Thymus (tissue), 11 donors: ENCODE data around the gene POMT1. TPM values are rescaled to one million over a fixed set of nuclear protein-coding genes. Genes with fewer than 3 reads are reported as not detected.

Source experiments
- DNase-seq, 9 donors: peaks; one replicate each; pipeline ENCODE4 v3.0.0-alpha.2; 2013; ENCODE audit warnings: low spot score in 9 of 9, low read depth in 6 of 9, missing footprints in 1 of 9
- H3K27ac ChIP-seq, 2 donors: one replicate each; pipeline ENCODE4 v1.5.1; 2013; ENCODE audit warnings: control low read depth in 1 of 2, low read depth in 1 of 2, low read length in 1 of 2, mild to moderate bottlenecking in 1 of 2, moderate library complexity in 1 of 2
- H3K27me3 ChIP-seq, 2 donors: one replicate each; pipeline ENCODE4 v1.5.1; 2013; ENCODE audit warnings: low read length in 1 of 2; ENCODE audit not compliant: control insufficient read depth in 2 of 2, insufficient read depth in 1 of 2
- H3K36me3 ChIP-seq, 2 donors: one replicate each; pipeline ENCODE4 v1.5.1; 2013; ENCODE audit warnings: low read length in 1 of 2, mild to moderate bottlenecking in 1 of 2, moderate library complexity in 1 of 2; ENCODE audit not compliant: control insufficient read depth in 2 of 2, insufficient read depth in 2 of 2
- H3K4me1 ChIP-seq, 2 donors: one replicate each; pipeline ENCODE4 v1.5.1; 2013; ENCODE audit warnings: low read length in 2 of 2; ENCODE audit not compliant: control insufficient read depth in 2 of 2, insufficient read depth in 2 of 2
- H3K4me3 ChIP-seq, 2 donors: one replicate each; pipeline ENCODE4 v1.5.1; 2013; ENCODE audit warnings: low read length in 2 of 2, control low read depth in 1 of 2, mild to moderate bottlenecking in 1 of 2
- H3K9me3 ChIP-seq, 2 donors: one replicate each; pipeline ENCODE4 v1.5.1; 2013; ENCODE audit warnings: low read length in 1 of 2, mild to moderate bottlenecking in 1 of 2; ENCODE audit not compliant: control insufficient read depth in 2 of 2, insufficient read depth in 1 of 2
- WGBS: extraction: QIAGEN DNeasy Blood & Tissue Kit; methylation state at CpG from one replicate; pipeline ENCODE4 v1.1.7; 2013; 5-methylcytosine and 5-hydroxymethylcytosine counted together
- polyA plus RNA-seq: library from polyadenylated mRNA; stranded (reverse); fragments of 200-250 nt; gene quantifications from one replicate; pipeline ENCODE4 v1.2.3, GENCODE V29; 2013
- total RNA-seq: library from RNA; stranded (reverse); fragments of 120-200 nt; gene quantifications from one replicate; pipeline ENCODE4 v1.2.4, GENCODE V29; 2013
- donor health status: healthy.

POMT1 gene
- total and polyA plus RNA-seq, 2 donors, result 16.8 to 51.9 TPM

GRCh38 chr9:131524665-131525315 is 22.1 kb downstream of the POMT1 start:
- H3K4me1 ChIP-seq, result peaks cover under 1 to 10% of the 10 kb centered on the region in 2 donors
- DNase-seq, result no peak
- H3K4me3 ChIP-seq, result no peak overlapping the region
- H3K27me3 ChIP-seq, result no peaks in the 10 kb centered on the region
- H3K9me3 ChIP-seq, result no peaks in the 10 kb centered on the region
- H3K36me3 ChIP-seq, result peaks cover 89% of the 10 kb centered on the region in 2 donors
- 96% methylated on average over 23 of the region's 23 CpGs for WGBS
- no peak overlapping the region for H3K27ac ChIP-seq

DNA sequence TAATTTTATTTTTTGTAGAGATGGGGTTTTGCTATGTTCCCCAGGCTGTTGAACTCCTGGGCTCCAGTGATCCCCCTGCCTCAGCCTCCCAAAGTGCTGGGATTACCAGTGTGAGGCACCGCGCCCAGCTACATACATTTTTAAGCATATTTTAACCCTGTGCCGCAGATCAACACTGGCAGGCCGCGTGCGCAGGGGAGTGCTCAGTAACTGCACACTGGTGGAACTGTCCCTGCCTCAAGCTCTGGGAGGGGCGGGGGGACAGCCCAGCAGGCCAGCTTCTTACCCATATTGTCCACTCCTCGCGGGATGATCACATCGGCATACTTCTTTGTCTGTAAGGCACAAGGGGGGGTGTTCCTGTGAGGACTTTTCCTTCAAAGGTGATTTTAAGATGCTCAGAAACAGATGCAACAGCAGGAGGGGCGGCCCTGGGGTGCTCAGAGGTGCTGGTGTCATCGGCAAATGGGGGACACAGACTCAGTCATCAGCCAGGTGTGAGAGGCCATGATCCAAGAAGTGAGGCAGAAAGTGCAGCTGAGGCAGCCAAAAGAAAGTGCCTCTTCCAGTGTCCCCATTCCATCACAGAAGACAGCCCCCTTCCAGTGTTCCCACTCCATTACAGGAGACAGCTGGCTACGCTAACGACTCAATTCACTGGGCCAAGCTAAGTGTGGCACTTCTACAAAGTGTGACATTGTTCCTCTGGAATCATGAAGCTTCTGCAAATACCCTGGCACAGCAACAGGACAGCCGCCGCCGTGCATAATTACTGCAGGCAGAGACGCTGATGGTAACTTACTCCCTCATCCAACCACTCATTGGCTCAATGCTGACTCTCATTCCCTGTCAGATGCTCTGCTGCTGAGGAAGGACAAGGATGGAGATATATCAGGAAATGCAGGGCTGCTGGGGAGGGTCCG is 23.2 kb downstream of the POMT1 start:
- Histone ChIP-seq H3K27me3 (no peaks in the 10 kb centered on the region), H3K27ac (no peak overlapping the region), H3K4me3 (no peak overlapping the region), H3K9me3 (no peaks in the 10 kb centered on the region), H3K4me1 (peaks cover 8 to 17% of the 10 kb centered on the region in 2 donors), H3K36me3 (peaks cover 79 to 81% of the 10 kb centered on the region in 2 donors)
- no peak for DNase-seq
- 95% methylated on average over 19 of the region's 19 CpGs for WGBS

- DNase-seq, result no peak
- Histone ChIP-seq H3K9me3 (no peaks in the 10 kb centered on the region), H3K4me3 (no peak overlapping the region), H3K27me3 (no peaks in the 10 kb centered on the region), H3K4me1 (peaks cover 12 to 17% of the 10 kb centered on the region in 2 donors), H3K27ac (no peak overlapping the region), H3K36me3 (peaks cover 56 to 63% of the 10 kb centered on the region in 2 donors)
- WGBS, result 92% methylated on average over 7 of the region's 7 CpGs
Measured at GRCh38 chr9:131528186-131528585, 25.5 kb downstream of the POMT1 start.

DNA sequence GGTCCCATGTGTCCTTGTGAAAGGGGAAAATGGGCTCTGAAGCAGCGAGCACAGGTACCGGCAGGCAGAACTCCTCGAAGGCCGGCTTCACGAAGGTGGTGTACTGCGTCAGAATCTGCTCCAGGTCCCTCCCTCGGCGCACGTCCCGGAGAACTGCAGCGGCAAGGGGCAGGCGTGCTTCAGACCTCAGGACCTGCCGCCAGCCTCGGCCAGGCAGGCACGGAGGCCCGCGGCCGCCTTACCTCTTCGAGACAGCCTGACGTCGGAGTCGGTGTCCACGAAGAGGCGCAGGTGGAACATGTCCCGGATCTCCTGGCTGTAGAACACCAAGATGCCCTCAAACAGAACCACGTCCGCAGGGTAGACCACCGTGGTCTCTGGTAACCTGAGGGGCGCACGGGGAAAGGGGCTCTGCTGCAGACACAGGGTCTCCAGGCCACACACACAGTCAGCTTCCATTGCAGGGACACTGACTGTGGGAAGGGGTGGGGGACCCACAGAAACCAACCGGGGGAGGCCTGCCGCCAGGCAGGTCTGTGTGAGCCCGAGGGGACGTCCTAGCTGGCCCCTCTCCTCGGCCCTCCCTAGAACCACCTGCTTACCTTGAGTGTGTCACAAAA is 26.3 kb downstream of the POMT1 start:
- Histone ChIP-seq H3K4me3 (no peak overlapping the region), H3K27ac (no peak overlapping the region), H3K9me3 (no peaks in the 10 kb centered on the region), H3K27me3 (no peaks in the 10 kb centered on the region), H3K4me1 (peaks cover 12 to 18% of the 10 kb centered on the region in 2 donors), H3K36me3 (peaks cover 48 to 56% of the 10 kb centered on the region in 2 donors)
- WGBS, result 99% methylated on average over 35 of the region's 35 CpGs
- no peak for DNase-seq

DNA sequence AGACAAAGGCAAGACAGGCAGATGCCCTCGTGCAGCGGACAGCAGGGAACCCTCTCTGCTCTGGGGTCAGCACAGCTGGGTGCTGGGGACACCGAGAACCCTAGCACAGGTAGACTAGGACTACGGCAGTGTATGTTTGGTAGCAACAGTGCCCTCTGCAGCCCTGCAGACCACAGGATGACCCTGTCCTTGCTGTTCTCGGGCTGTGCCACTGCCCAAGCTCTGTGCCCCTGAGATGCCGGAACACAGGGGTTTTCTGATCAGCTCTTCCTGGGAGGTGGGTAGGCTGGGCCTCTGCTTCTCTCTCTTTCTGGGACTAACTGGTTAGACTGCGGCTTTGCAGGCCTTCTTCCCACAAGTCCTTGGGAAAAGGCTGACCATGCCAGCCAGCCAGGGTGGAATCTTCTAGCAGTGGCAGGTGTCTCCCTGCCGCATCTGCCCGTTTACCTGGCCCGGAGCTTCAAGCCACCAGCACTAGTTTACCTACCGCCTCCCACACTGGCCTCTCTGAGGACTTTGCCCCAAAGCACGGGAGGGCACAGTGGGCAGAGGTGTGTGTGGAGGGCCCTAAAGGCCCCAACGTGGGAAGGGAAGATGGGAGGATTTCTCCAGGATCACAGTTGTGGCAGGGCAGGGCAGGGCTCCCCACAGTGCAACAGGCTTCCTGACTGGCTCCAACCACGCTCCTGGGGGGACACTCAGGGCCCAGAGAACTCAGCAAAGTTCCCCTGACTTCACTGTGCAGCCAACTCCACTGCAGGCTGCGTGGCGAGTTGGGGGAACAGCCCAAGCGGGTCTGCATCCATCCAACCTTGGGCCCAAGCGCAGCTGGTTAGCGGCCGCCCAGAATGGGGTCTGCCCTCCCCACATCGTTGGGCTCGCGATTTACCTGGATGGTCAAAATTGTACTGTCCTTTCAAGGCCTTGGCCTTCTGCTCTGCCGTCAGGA is 27.2 kb downstream of the POMT1 start:
- Histone ChIP-seq H3K4me1 (peaks cover 19 to 27% of the 10 kb centered on the region in 2 donors), H3K9me3 (no peaks in the 10 kb centered on the region), H3K4me3 (peak overlapping the region; percentile 66 to 100), H3K27me3 (no peaks in the 10 kb centered on the region), H3K27ac (no peak overlapping the region), H3K36me3 (peaks cover 40 to 50% of the 10 kb centered on the region in 2 donors)
- no peak for DNase-seq
- WGBS, result 85% methylated on average over 24 of the region's 24 CpGs

DNA sequence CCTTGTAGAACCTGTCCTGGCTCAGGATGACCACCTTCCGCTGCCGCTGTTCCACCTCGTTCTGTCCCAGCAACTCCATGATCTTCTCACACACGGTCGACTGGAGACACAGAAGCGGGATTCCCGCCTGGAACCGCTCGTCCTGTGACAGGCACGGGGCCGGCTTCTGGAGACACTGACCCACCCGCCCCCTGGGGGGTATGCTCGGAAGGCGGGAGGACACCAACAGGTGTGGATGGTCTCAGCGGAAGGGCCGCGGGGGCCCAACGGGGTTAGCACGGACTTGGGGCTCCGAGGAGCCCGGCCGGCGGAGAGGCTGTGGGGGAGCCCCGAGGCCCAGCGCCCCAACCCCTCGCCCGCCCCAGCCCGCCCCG is 27.8 kb downstream of the POMT1 start:
- WGBS, result 6% methylated on average over 29 of the region's 29 CpGs
- H3K9me3 ChIP-seq, result no peaks in the 10 kb centered on the region
- H3K27ac ChIP-seq, result no peak overlapping the region
- no peak for DNase-seq
- peaks cover 25 to 33% of the 10 kb centered on the region in 2 donors for H3K4me1 ChIP-seq
- H3K27me3 ChIP-seq, result no peaks in the 10 kb centered on the region
- peak overlapping the region; percentile 66 to 100 for H3K4me3 ChIP-seq
- H3K36me3 ChIP-seq, result peaks cover 33 to 43% of the 10 kb centered on the region in 2 donors

DNA sequence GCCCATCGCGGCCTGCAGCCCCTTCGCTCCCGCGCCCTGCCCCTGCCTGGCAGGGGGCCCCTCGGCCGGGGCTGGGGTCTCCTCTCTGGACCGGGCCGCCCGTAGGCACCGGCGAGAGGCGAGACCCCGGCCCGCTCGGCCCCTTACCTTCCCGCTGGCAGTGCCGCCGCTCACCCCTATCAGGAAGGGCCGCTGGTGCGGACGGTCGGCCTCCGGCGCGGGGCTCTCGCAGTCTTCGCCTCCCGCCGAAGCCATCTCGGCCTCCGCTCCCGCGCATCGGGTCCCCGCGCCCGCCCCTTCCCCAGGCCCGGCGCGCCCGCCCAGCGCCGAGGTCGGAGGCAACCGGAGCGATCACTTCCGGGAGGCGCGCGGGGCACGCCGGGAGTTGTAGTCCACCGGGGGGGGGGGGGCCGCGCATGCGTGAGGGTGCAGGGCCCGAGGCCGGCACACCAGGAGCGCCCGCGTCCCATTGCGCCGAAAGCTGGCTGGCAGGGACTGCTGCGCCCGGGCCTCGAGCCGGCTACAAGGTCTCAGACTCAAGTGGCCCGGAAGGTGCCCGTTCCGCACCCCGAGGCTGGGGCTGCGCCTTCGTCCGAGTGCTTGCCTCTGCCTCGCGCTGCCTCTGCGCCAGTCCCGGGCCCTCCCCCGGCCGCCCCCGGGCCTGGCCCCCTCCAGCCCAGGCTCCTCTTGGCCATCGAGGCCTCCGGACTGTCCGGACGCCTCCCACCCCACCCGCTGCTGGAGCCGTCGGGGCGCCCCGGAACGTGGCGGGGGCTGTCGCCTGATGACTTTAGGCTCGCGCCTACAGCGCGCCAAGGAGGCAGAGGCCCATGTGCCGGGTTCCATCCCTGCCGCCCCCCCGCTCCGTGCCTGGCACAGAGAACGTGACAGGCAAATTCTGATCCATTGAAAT is 28.5 kb downstream of the POMT1 start, which contains the start of gene UCK1:
UCK1 (minus strand) TSS at position 344 of the 913 bp plus-strand sequence; CDS start at position 255, 89 bp downstream.
- Histone ChIP-seq H3K4me3 (peak within 1 kb of the TSS; percentile 66 to 100), H3K9me3 (no peaks in the 10 kb centered on the region), H3K4me1 (peaks cover 27 to 36% of the 10 kb centered on the region in 2 donors), H3K27ac (peak within 1 kb of the TSS in 1 of 2 donors; percentile 70), H3K36me3 (peaks cover 27 to 37% of the 10 kb centered on the region in 2 donors), H3K27me3 (no peaks in the 10 kb centered on the region)
- DNase-seq, result peak in 8 of 9 donors; percentile 47 to 90 (median 78)
- WGBS, result 15% methylated on average over 103 of the region's 103 CpGs
